SK-N-SH treated with all-trans-retinoic acid at 6 μM for 48 hours (cell line): ENCODE measurements around the gene CLIC1.

Source experiments
- CREB5 ChIP-seq: fragments of 250-450 bp; sonication (Bioruptor Pico); IDR thresholded peaks from 2 replicates; pipeline ENCODE4 v1.5.1; 2020; ENCODE audit warnings: low read depth, mild to moderate bottlenecking, moderate library complexity
- ZNF565 ChIP-seq: fragments of 450-650 bp; formaldehyde crosslinking; conservative IDR thresholded peaks from 2 replicates; pipeline ENCODE4 v1.5.0; 2020; ENCODE audit warnings: low read depth, mild to moderate bottlenecking, moderate library complexity
- TF ChIP-seq, protein P1 (sequence below): fragments of 250-450 bp; sonication (Bioruptor Pico); IDR thresholded peaks from 2 replicates; pipeline ENCODE4 v1.8.0; 2021; ENCODE audit warnings: low read depth, mild to moderate bottlenecking, moderate library complexity, borderline replicate concordance

DNA sequence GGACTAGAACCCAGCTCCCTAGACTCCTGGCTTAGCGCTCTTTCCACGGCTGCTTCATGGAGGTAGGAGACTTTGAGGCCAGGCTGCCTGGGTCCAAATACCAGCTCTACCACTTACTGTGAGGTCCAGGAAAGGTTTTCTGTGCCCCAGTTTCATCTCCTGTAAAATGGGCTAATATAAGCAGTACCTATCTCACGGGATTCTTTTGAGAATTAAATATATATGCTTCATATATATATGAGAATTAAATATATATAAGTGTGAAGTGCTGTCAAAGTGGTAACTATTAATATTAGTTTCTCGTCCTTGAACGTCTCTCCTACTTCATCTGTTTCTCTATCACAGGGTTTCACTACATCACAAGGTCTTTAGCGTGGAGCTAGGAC is 45.3 kb downstream of the CLIC1 start:
- no peak for TF ChIP-seq ZNF565 (CRISPR knock-in tag)
- TF ChIP-seq, protein P1, sequence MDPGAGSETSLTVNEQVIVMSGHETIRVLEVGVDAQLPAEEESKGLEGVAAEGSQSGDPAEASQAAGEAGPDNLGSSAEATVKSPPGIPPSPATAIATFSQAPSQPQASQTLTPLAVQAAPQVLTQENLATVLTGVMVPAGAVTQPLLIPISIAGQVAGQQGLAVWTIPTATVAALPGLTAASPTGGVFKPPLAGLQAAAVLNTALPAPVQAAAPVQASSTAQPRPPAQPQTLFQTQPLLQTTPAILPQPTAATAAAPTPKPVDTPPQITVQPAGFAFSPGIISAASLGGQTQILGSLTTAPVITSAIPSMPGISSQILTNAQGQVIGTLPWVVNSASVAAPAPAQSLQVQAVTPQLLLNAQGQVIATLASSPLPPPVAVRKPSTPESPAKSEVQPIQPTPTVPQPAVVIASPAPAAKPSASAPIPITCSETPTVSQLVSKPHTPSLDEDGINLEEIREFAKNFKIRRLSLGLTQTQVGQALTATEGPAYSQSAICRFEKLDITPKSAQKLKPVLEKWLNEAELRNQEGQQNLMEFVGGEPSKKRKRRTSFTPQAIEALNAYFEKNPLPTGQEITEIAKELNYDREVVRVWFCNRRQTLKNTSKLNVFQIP (CRISPR knock-in tag) = no peak
- no peak for TF ChIP-seq CREB5 (CRISPR knock-in tag)
